Neural cell (in vitro differentiated cells): ENCODE data around the gene PSMA4. TPM values are rescaled to one million over a fixed set of nuclear protein-coding genes. Genes with fewer than 3 reads are reported as not detected.

Source experiments
- H2AFZ ChIP-seq: fragments of 200-600, 300-800 bp; sonication (generic), shearing (Covaris generic); 2 replicates; pipeline ENCODE4 v1.6.0; 2014; ENCODE audit warnings: low read depth, mild to moderate bottlenecking, antibody characterized with exemption, low read length, moderate library complexity
- H3F3A ChIP-seq: fragments of 200-600 bp; shearing (Covaris generic); 2 replicates; pipeline ENCODE4 v1.6.1; 2016; ENCODE audit warnings: mild to moderate bottlenecking, moderate library complexity, mixed read lengths, antibody characterized with exemption, low read length; ENCODE audit not compliant: insufficient read depth, poor library complexity, severe bottlenecking
- H3K27ac ChIP-seq: fragments of 200-600, 300-800 bp; sonication (generic), shearing (Covaris generic); 2 replicates; pipeline ENCODE4 v1.5.1; 2014; ENCODE audit warnings: mild to moderate bottlenecking, low read length, moderate library complexity
- H3K27me3 ChIP-seq: fragments of 300-800, 200-600 bp; sonication (generic), shearing (Covaris generic); 2 replicates; pipeline ENCODE4 v1.6.0; 2014; ENCODE audit warnings: mild to moderate bottlenecking, low read depth, low read length, moderate library complexity; ENCODE audit not compliant: insufficient read depth
- H3K36me3 ChIP-seq: fragments of 300-800, 200-600 bp; sonication (generic), shearing (Covaris generic); 2 replicates; pipeline ENCODE4 v1.5.1; 2014; ENCODE audit warnings: mild to moderate bottlenecking, antibody characterized with exemption, low read length, moderate library complexity; ENCODE audit not compliant: insufficient read depth
- H3K4me2 ChIP-seq: fragments of 300-800, 200-600 bp; sonication (generic), shearing (Covaris generic); 2 replicates; pipeline ENCODE4 v1.6.0; 2014; ENCODE audit warnings: mild to moderate bottlenecking, low read length
- H3K4me3 ChIP-seq: fragments of 300-800, 200-600 bp; sonication (generic), shearing (Covaris generic); 2 replicates; pipeline ENCODE4 v1.5.1; 2014; ENCODE audit warnings: mild to moderate bottlenecking, low read length, moderate library complexity
- H3K79me2 ChIP-seq: fragments of 200-600 bp; shearing (Covaris generic); replicated peaks from 2 replicates; pipeline ENCODE4 v1.6.0; 2014; ENCODE audit warnings: mild to moderate bottlenecking, low read length, moderate library complexity; ENCODE audit not compliant: insufficient read depth
- H3K9ac ChIP-seq: fragments of 300-800, 200-600 bp; sonication (generic), shearing (Covaris generic); 2 replicates; pipeline ENCODE4 v1.6.1; 2016; ENCODE audit warnings: mild to moderate bottlenecking, low read length, mixed read lengths
- H3K9me2 ChIP-seq: fragments of 200-600 bp; shearing (Covaris generic); 2 replicates; pipeline ENCODE4 v1.6.1; 2016; ENCODE audit warnings: mild to moderate bottlenecking, low read length, mixed read lengths; ENCODE audit not compliant: insufficient read depth
- H3K9me3 ChIP-seq: fragments of 200-600, 300-800 bp; sonication (generic), shearing (Covaris generic); 2 replicates; pipeline ENCODE4 v1.6.1; 2016; ENCODE audit warnings: mild to moderate bottlenecking, mixed run types, low read length, moderate library complexity, mixed read lengths
- H4K20me1 ChIP-seq: fragments of 200-600 bp; shearing (Covaris generic); 2 replicates; pipeline ENCODE4 v1.6.1; 2016; ENCODE audit warnings: mild to moderate bottlenecking, mixed run types; ENCODE audit not compliant: insufficient read depth
- CTCF ChIP-seq: fragments of 450-650 bp; IDR thresholded peaks from 2 replicates; pipeline ENCODE4 v1.5.1; 2014; ENCODE audit warnings: antibody characterized with exemption, mild to moderate bottlenecking, moderate library complexity; ENCODE audit not compliant: poor library complexity, severe bottlenecking
- EP300 ChIP-seq: fragments of 450-650 bp; conservative IDR thresholded peaks from 2 replicates; pipeline ENCODE4 v1.6.1; 2014; ENCODE audit warnings: antibody characterized with exemption, mild to moderate bottlenecking, moderate library complexity; ENCODE audit not compliant: poor library complexity, severe bottlenecking
- EZH2 ChIP-seq: fragments of 200-600, 300-800 bp; shearing (Covaris generic), sonication (generic); IDR thresholded peaks from 2 replicates; pipeline ENCODE4 v1.6.1; 2014; ENCODE audit warnings: antibody characterized with exemption, low read length, borderline replicate concordance, mild to moderate bottlenecking; ENCODE audit not compliant: insufficient read depth, poor library complexity, severe bottlenecking
- MXI1 ChIP-seq: fragments of 450-650 bp; conservative IDR thresholded peaks from 2 replicates; pipeline ENCODE4 v1.6.1; 2014; ENCODE audit warnings: antibody characterized with exemption, mild to moderate bottlenecking; ENCODE audit not compliant: poor library complexity, severe bottlenecking
- POLR2AphosphoS5 ChIP-seq: IDR thresholded peaks from 2 replicates; pipeline ENCODE4 v1.6.1; 2012
- RAD21 ChIP-seq: fragments of 450-650 bp; conservative IDR thresholded peaks from 2 replicates; pipeline ENCODE4 v1.6.1; 2014; ENCODE audit warnings: antibody characterized with exemption, mild to moderate bottlenecking, moderate library complexity
- SMC3 ChIP-seq: fragments of 450-650 bp; conservative IDR thresholded peaks from 2 replicates; pipeline ENCODE4 v1.6.1; 2014; ENCODE audit warnings: antibody characterized with exemption, mild to moderate bottlenecking, moderate library complexity; ENCODE audit not compliant: poor library complexity
- TAF1 ChIP-seq: IDR thresholded peaks from 2 replicates; pipeline ENCODE4 v1.6.1; 2012; ENCODE audit warnings: low read depth
- polyA plus RNA-seq: library from polyadenylated mRNA; depleted of rRNA; stranded (reverse); fragments of >200 nt; gene quantifications from 2 replicates; pipeline ENCODE4 v1.2.3, GENCODE V29; 2014
- TF ChIP-seq, protein P1 (sequence below): IDR thresholded peaks from 2 replicates; pipeline ENCODE4 v1.6.1; 2012; ENCODE audit warnings: borderline replicate concordance

The PSMA4 gene
- polyA plus RNA-seq, 1 donor from 2014 or later, result 421 TPM

GRCh38 chr15:78570710-78571109 lies 30.5 kb downstream of the PSMA4 start:
- Histone ChIP-seq H4K20me1 (no peaks in the 10 kb centered on the region), H3K9ac (no peak overlapping the region), H3K27ac (no peak overlapping the region), H3F3A (no peaks in the 10 kb centered on the region), H3K79me2 (peaks cover 20% of the 10 kb centered on the region), H2AFZ (no peak overlapping the region), H3K27me3 (no peaks in the 10 kb centered on the region), H3K36me3 (no peaks in the 10 kb centered on the region), H3K4me3 (no peak overlapping the region), H3K4me2 (no peak overlapping the region), H3K9me3 (no peaks in the 10 kb centered on the region), H3K9me2 (no peaks in the 10 kb centered on the region)
- TF ChIP-seq CTCF (no peak), EP300 (no peak), SMC3 (no peak), TAF1 (no peak), EZH2 (no peak), POLR2AphosphoS5 (no peak), RAD21 (no peak), MXI1 (no peak)
- TF ChIP-seq, protein P1, sequence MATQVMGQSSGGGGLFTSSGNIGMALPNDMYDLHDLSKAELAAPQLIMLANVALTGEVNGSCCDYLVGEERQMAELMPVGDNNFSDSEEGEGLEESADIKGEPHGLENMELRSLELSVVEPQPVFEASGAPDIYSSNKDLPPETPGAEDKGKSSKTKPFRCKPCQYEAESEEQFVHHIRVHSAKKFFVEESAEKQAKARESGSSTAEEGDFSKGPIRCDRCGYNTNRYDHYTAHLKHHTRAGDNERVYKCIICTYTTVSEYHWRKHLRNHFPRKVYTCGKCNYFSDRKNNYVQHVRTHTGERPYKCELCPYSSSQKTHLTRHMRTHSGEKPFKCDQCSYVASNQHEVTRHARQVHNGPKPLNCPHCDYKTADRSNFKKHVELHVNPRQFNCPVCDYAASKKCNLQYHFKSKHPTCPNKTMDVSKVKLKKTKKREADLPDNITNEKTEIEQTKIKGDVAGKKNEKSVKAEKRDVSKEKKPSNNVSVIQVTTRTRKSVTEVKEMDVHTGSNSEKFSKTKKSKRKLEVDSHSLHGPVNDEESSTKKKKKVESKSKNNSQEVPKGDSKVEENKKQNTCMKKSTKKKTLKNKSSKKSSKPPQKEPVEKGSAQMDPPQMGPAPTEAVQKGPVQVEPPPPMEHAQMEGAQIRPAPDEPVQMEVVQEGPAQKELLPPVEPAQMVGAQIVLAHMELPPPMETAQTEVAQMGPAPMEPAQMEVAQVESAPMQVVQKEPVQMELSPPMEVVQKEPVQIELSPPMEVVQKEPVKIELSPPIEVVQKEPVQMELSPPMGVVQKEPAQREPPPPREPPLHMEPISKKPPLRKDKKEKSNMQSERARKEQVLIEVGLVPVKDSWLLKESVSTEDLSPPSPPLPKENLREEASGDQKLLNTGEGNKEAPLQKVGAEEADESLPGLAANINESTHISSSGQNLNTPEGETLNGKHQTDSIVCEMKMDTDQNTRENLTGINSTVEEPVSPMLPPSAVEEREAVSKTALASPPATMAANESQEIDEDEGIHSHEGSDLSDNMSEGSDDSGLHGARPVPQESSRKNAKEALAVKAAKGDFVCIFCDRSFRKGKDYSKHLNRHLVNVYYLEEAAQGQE, result no peak

DNA sequence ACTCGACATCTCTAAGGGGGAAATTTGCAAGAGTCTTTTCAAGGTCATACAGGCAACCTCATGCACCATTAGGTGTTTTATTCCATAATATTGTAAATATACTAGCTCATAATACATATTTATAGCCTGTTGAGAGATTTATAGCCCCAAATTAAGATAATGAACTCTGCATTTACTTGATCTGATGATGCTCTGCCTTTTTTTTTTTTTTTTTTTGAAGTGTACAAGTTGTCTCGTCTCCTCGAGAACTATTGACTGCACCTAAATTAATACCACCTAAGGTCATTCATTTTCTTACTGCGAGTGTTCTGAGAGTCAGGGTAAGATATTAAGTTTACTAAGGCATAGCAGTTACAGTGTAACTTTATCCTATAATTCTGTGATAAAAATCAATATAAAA lies 31.1 kb downstream of the PSMA4 start:
- no peaks in the 10 kb centered on the region for H3K27me3 ChIP-seq
- no peaks in the 10 kb centered on the region for H3F3A ChIP-seq
- H3K9me3 ChIP-seq, result no peaks in the 10 kb centered on the region
- H3K79me2 ChIP-seq, result peaks cover 20% of the 10 kb centered on the region
- H2AFZ ChIP-seq, result no peak overlapping the region
- H3K27ac ChIP-seq, result no peak overlapping the region
- H3K36me3 ChIP-seq, result no peaks in the 10 kb centered on the region
- TF ChIP-seq, protein P1, result no peak
- TF ChIP-seq RAD21, result no peak
- no peak for TF ChIP-seq CTCF
- TF ChIP-seq EZH2, result no peak
- no peak for TF ChIP-seq EP300
- H3K4me2 ChIP-seq, result no peak overlapping the region
- no peaks in the 10 kb centered on the region for H3K9me2 ChIP-seq
- H3K4me3 ChIP-seq, result no peak overlapping the region
- H3K9ac ChIP-seq, result no peak overlapping the region
- no peaks in the 10 kb centered on the region for H4K20me1 ChIP-seq
